ENCODE data around the gene RUVBL1.

The RUVBL1 gene

DNA sequence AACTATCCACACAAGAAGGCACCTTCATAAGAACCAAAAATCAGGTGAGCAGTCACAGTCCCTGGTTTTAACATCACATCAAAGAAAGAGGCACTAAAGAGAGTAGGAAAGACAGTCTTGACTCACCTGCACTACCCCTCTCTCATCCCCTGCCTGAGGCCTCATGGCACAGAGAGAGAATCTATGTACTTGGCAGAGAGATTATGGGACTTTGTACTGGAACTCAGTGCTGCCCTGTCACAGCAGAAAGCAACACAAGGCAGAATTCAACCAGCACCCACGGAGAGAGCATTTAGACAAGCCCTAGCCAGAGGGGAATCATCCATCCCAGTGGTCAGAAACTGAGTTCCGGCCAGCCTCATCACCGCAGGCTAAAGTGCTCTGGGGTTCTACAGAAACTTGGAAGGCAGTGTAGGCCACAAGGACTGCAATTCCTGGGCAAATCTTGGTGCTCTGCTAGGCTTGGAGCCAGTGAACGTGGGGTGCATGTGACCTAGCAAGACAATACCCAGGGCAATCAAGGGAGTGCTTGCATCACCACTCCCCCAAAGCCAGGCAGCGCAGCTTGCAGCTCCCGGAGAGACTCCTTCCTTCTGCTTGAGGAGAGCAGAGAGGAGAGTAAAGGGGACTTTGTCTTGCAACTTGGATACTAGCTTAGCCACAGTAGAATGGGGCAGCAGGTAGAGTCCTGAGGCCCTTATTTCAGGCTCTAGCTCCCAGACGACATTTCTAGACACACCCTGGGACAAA lies 8.5 kb upstream of the RUVBL1 start:
- DNase-seq: no peak

DNA sequence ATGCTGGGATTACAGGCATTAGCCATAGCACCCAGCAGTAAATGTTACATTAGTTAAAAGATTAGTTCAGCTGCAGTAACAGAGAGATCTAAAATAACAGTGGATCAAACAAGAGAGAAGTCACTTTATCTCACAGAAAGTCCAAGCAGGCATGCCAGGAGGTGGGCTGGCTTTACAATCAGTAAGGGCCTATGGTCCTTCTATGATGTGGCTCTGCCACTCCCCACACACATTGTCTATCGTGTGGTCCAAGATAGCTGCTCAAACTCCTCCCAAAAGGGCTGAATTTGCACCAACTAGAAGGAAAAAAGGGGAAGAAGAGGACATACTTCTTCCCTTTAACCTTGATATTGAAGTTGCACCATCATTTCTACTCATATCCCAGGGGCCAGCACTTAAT lies 4.6 kb upstream of the RUVBL1 start:
- DNase-seq: no peak

DNA sequence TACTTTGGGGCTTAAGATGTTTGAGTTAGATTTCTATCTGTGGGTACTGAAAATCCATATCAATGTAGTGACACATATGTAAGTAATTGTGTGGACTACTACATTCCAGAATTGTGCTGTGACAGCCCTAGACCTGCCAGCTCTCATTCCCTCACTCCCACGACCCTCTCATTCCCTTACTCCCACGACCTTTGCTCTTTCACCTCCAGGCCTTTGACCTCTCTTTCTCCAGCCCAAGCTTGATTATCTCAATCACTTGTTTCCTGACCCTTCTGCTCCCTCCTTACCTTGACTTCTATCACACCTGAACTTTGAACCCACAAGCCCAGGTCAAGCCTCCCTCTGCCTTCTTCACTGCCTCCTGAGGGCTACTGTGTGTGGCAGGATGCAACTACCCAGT lies 3.6 kb upstream of the RUVBL1 start:
- no peak for DNase-seq

DNA sequence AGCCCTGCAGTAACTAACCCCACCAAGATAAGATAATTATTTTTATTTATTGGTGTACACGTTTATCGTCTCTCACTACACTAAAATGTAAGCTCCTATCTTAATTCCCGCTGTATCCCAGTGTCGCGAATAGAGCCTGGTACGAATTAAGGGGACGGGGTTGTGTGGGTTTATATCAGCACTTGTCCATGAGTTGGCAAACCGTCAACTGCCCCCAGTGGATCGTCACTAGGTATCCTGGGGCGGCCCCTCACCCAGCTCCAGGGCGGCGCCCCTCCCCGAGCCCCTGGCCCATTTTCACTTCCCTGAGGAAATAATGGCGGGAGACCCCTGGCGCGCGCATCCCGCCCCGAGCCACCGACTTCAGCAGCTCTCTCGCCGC lies 465 bp downstream of the RUVBL1 start:
- DNase-seq: no peak

DNA sequence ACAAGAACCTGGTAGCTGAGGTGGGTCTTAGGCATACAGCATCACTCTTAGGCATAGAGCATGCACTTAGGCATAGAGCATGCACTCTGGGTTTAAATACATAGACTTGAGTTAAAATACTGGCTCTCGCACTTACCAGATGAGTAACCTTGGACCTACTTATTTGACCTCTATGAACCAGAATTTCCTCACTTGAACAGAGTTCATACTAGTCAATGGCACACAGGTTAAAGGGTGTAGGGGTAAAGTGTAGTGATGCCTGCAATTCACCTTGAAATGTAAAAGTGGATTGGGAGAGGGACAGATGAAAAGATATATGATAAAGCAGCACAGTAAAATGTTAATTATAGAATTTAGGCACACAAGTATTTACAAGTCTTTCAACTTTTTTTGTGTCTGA lies 1.6 kb downstream of the RUVBL1 start:
- no peak for DNase-seq

DNA sequence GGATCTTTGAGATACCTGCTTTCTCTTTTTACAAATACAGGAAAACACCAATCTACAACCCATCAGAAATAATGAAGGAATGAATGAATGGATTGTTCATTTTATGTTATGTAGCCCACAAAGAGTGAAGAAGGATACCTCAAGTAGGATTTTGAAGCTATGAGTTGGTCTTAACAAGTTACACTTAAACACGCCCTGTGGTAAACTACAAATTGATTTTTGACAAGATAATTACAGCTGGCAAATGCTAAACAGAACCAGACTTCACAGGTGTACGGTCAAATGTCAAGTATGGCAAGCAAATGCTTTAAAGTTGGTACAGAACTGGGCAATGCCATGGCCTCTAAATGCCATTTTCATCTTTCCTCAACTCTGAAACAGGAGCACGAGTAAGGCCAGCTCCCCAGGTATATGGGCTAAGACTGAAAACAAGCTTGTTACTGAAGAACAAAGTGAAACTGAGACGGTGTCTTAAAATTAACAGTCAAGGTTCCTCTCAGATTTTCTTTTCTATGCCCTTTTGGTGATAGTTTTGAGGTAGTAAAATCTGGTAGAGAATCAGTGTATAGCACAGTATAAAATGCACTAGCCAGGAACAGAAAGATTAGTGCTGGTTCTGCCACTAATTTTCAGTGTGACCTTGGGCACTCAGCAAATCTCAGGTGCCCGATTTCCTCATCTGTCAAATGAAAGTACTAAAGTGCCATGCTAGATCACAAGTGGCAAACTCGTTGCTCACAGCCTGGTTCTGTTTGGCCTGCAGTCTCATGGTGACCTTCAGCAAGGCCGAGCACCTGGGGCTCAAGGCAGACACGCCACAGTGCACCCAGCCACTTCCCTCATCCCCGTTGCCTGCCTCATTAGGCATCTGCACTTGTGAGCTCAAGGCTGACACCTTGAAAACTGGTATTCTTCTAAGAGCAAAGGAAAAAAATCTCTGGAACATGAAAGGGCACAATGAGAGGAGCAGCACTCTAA lies 9.5 kb downstream of the RUVBL1 start:
- DNase-seq: no peak

DNA sequence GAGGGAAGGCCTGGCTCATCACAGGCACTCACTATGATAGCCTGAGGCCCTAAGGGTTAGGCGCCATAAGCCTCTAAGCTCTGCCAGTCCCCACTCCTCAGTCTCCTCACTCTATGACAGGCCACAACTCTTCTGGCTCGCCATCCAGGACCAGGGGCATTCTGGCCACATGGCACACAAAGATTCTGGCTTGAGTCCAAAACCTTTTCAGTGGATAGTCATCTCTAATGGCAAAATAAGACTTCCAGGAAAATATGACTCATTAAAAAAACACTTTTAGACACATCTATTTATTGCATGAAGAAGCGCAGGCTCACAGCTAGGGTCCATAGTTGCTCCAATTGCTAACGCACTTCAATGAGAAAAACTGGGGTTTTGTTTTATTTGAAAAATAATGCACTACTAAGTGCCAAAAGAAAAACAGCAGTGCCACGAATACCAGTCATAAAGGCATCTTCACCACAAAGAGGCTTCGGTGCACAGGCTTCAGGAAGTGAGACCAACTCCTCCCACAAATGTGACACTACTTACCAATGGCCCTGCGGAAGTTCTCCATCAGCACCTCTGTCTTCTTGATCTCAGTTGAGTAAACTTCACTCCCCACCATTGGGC lies 11.1 kb downstream of the RUVBL1 start:
- DNase-seq: no peak

DNA sequence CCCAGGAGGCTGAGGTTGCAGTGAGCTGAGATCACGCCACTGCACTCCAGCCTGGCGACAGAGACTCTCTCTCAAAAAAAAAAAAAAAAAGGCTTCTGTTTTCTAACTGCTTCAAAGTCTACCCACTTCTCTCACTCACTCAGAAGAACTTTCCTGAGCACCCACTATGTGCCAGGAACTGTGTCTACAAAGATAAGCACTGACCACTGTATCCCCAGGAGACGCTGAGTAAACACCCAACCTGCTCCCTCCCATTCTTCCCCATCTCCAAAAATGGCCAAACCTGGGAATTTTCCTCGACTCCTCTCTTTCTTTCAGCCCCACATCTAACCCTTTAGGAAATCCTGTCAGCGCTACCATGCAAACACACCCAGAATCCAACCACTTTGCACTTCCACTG lies 12.5 kb downstream of the RUVBL1 start:
- DNase-seq: no peak

DNA sequence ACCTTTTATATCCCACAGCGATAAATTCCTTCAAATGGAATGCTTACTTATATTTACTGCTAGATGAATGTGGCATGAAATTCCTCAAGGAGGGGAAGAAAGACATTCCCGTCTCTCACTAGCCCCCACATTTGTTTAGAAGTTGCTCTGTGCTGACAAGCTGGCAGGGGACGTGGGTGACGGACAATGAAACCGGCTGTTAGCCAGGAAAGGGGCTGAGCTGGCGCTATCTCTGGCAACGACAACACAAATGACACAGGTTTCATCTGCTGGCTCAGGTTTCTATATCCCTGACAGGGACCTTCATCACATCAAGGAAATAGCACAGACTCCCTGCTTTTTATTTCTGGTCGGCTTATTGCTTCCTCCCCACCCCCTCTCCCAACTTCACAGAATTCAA lies 15.8 kb downstream of the RUVBL1 start:
- no peak for DNase-seq

DNA sequence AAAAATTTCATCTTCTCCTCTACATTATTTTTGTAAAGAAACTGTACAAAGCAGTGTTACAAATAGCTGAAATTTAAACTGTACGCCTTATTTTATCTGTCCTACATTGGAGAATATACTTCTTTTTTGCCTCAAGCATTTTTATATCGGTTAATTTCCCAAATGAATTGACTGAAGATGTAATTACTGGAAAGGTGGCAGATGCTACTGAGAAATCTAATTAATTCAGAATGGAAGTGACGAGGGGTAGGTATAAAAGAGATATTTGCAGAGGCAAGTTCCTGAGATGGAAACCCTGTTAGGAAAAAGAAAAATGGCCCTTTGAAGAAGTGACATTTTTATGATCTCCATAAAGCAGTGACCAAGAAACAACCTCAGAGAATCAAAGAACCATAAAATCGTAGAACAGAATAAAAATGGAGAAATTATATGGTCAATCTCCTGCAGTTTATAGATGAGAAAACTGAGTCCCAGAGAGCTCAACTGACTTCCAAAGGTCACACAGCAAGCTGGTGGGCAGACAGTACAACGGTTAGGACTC lies 20.4 kb downstream of the RUVBL1 start:
- DNase-seq: no peak

DNA sequence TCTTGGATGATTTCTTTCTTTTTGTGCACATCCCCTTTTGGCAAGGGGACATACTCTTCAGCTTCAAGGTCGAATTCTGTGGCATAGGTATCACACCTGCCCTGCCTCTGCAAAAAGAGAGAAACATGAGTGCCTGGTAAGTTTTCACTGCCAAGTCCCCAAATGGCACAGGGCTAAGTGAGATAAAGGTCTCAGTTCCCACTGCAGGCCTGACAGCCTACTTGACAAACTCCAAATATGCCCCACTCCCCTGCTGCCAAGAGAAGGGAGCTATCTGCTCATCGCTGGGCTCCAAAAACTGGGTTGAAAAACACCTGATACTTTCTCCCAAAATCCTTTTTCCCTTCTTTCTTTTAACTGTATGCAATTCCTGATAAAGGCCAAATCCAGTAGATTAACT lies 23.0 kb downstream of the RUVBL1 start:
- no peak for DNase-seq

DNA sequence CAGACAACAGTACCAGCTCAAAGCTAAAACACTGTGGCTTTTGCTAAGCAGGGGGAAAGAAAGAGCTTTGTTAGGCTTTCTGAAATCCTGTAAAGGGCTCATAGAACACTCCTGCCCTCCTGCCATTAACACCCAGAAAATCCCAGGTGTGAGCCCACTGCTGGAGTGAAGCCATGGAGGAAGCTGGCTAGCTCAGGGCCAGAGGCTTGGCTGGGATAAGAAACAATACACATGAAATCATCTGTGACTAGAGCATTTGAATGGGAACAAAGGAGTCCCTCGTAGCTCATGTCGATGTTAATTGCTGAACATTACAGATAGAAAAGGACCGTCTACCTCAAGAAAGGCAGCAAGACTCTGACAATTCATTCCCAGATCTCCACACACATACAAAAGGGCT lies 23.5 kb downstream of the RUVBL1 start:
- DNase-seq: no peak

DNA sequence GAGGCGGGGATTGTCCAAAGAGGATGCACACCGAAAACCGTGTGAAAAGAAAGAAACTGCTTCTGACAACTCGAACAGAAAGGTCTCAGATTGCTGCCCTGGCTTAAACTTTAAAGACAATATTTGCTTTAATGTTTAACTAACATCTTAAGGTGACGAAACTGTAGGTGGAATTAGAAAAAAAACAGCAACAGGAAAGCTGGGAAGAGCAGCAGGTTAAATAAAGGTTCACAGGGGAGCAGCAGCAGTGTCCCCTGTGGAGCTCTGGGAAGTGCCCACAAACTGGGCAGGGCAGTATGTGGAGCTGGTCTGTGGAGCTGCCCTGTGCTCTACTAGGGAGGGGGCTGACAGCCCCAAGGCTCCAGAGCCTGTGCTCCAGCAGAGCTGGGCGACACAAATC lies 25.4 kb downstream of the RUVBL1 start:
- DNase-seq: no peak

DNA sequence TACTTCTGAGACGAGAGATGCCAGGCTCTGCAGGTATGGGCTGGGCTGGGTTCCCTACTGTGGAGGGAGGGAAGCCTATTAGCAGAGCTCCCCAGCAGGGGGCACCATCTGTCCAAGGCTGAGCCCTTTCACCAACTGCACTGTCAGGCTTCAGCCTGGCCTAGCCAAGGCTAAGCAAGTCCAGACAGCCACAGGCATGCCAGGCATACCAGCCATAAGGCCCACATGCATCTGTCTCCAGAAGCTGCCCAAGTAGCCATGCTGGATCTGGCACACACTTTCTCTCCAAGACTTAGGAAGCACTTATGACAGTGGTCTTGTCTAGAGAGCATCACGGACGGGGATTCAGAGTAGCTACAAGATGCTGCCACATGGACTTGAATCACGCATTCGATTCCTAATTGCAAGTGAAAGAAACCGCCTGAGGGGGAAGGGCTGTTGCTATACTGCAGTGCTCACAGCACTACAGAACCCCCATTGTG lies 28.3 kb downstream of the RUVBL1 start:
- DNase-seq: no peak

DNA sequence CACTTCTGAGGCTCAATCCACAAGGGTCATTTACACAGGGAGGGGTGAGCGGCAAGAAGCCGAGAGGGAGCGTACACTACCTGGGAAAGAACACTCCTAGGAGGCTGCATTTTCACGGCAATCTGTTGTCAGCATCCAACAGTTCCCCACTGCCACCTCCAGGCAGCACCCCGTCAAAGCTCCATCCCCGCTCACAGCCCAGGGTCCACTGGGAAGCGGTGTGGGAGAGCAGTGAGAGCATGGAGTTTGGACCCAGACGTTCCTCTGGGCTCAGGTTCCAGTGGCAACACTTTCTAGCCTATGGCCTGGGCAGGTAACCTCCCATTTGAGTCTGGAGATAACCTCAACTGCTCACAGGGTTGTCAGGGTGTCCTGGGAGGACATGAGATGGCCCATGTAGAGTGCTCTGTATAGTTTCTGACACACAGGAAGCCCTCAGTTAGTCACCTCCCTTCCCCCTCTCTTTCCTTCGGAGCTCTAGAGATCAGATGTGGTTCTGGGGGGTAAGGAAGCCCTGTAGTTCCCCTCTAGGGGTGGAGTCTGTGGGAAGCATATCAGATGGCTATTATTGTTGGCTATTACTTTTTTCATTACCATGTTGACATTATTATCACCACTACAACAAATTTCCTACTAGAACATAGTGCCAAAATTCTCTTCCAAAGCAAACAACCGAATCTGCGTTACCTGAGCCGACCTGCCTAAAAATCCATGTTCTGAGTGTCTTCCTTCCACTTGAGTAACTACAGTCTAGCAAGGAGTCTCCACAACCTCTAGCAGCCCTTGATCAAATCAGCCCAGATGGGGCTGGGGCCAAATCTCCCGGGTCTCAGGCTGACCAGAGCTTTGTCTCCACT lies 29.1 kb downstream of the RUVBL1 start:
- no peak for DNase-seq

DNA sequence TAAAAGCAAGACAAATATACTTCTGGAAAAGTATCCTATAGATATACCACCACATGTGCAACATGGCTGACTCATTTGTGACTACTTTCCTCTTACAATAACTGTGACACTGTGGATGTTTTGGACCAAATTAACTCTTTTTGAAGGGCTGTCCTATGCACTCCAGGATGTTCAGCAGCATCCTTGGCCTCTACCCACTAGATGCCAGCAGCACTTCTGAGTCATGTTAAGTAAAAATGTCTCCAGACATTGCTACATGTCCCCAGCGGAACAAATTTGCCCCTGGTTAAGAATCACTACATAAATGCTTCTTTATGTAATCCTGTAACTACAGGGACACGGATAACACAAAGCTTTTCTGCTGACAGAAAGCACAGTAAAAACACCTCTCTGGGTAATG lies 32.0 kb downstream of the RUVBL1 start:
- DNase-seq: no peak

DNA sequence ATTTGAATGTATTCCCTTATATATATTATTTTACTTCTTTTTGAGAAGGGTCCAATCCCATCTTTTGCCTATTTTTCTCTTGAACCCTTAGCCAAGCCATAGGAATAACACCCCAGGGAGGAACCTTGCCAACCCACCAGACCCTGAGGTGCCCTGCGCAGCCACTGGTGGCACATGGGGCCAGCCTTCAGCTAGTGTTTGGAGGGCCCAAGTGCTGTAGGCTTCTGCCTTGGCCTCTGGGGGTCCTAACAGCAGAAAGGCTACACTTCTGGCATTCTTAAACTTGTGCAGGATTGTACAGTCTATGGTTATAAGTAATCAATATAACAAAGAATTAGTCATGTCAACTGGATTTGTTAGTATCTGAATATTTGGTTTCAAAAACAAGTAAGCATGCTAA lies 34.5 kb downstream of the RUVBL1 start:
- DNase-seq: no peak

DNA sequence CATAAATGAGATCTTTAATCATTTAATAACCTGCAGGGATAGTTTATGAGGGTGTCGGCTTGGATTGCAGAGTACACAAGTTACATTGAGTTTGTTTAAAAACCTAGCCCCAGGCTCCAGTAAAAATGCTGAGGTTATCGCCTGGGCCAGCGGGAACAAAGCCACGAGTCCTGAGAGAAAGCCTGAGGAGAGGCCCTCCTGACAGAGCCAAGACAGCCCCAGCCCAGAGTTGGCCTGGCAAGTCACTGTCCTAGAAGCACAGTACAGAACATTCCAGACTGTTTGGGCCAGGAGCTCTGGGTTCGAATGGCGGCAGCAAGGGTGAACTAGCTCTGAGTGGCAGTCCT lies 39.0 kb downstream of the RUVBL1 start:
- no peak for DNase-seq

DNA sequence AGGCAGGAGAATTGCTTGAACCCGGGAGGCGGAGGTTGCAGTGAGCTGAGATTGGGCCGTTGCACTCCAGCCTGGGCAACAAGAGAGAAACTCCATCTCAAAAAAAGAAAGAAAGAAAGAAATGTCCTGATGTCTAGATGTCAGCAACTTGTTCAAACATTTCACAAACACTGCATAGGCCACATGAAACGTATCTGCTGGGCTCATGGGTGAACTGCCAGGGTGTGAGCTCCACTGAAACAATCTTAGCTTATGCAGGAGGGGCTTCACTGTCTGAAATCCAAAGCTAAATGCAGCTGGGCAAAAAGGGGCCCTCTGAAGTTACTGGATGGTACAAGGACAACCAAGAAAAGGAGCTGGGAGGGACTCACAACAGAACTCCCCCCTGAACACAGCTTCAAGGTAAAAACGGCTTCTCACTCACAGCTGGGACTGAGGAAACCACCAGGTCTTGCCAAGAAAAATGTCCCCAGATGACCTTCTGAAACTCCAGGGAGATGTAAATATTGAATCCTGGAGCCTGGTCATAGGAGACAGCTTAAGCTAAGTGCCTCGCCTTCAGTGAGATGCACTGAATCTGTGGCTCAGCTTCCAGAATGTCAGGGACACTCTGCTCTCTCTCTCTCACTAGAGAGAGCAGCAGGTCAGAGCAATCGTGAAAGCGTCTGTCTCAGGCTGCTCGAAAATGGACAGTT lies 39.5 kb downstream of the RUVBL1 start:
- DNase-seq: no peak

DNA sequence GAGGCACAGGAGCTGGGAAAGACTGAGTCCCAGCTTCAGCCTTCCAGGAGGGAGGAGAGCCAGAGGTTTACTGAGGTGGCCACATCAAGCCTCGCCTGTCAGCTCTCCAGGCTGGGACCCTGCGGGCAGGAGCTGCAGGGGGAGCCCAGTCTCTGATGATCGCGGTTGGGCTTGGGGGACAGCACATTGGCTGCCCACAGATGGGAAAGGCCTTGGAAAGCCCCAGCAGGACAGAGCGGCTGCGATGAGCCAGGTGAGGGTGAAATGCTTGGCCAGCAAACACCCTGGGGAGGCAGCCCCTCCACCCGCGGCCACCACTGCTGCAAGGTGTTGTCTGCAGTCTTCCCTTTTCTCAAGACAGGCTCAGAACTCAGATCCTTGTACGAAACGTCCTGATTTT lies 40.2 kb downstream of the RUVBL1 start:
- DNase-seq: no peak

DNA sequence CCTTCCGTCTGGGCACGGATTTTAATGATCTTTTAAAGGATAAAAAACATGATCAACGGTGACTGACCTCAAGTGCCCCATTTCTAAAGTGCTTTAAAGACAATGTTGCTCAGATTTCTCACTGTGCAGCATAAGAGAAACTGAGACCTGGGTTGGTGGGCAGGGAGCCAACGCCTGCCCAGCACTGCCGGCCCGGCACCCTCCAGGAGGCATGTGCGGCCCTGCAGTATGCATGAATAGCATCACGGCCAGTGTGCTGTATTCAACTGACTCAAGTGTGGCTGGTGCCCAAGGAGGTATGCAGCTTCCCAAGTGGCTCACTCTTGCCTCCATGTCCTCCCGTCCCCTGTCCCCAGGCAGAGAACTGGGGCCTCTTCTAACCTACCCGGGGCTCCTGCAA lies 41.1 kb downstream of the RUVBL1 start:
- DNase-seq: no peak

DNA sequence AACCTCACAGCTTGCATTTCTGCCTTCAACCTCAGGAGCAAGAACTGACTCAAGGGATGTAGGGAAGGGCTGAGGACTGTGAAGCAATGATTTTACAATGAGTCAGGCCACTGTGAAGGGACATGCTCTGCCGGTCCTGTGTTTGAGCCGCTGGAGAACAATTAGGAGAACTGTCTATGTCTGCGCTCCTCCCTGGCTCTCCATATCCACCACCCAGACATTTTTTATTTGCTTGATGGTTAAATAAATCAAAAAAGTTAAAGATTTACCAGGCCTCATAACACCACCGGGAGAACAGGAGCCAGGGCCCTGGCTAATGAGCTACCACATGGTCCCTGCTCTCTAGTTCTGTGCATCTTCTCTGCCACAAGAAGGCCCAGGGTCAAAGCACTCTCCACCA lies 41.8 kb downstream of the RUVBL1 start:
- no peak for DNase-seq

Data from GOT3 (cell line).